Osteocyte (in vitro differentiated cells): ENCODE results near the gene SPATC1L. TPM values are rescaled to one million over a fixed set of nuclear protein-coding genes. Genes with fewer than 3 reads are reported as not detected.
A peak's percentile ranks its signal among the peaks of the same experiment; 100 is the strongest.
"Not testable (repeated sequence)": the region's sequence is repeated elsewhere in the genome, so short reads cannot be mapped to it uniquely, and the experiment has no call there.

ENCODE experiments used
- DNase-seq: peaks from one replicate; pipeline ENCODE4 v3.0.0; 2021; ENCODE audit warnings: mixed read lengths; ENCODE audit not compliant: unreplicated experiment; ENCODE audit errors: extremely low spot score
- H3K27ac Mint-ChIP-seq: one replicate; pipeline ENCODE4 v1.8.0; 2021; ENCODE audit warnings: mild to moderate bottlenecking, mixed read lengths; ENCODE audit not compliant: unreplicated experiment
- H3K27me3 Mint-ChIP-seq: one replicate; pipeline ENCODE4 v1.8.0; 2021; ENCODE audit warnings: mixed read lengths; ENCODE audit not compliant: unreplicated experiment
- H3K36me3 Mint-ChIP-seq: one replicate; pipeline ENCODE4 v1.8.0; 2021; ENCODE audit warnings: mixed read lengths; ENCODE audit not compliant: unreplicated experiment
- H3K4me1 Mint-ChIP-seq: one replicate; pipeline ENCODE4 v1.8.0; 2021; ENCODE audit warnings: mixed read lengths; ENCODE audit not compliant: unreplicated experiment
- H3K4me3 Mint-ChIP-seq: one replicate; pipeline ENCODE4 v1.8.0; 2021; ENCODE audit warnings: mild to moderate bottlenecking, moderate library complexity, mixed read lengths; ENCODE audit not compliant: unreplicated experiment
- H3K9me3 Mint-ChIP-seq: one replicate; pipeline ENCODE4 v1.8.0; 2021; ENCODE audit warnings: mixed read lengths; ENCODE audit not compliant: unreplicated experiment
- total RNA-seq: library from RNA; stranded (reverse); gene quantifications from 2 replicates; pipeline ENCODE4 v1.2.1, GENCODE V29; 2021
- TF ChIP-seq, protein P1 (sequence below): fragments of 200-600 bp; sonication (generic); IDR thresholded peaks from 2 replicates; pipeline ENCODE4 v1.5.0; 2021; ENCODE audit warnings: antibody characterized with exemption, mild to moderate bottlenecking, moderate library complexity

The SPATC1L gene
- total RNA-seq, 1 donor from 2014 or later: 18.9 TPM

DNA sequence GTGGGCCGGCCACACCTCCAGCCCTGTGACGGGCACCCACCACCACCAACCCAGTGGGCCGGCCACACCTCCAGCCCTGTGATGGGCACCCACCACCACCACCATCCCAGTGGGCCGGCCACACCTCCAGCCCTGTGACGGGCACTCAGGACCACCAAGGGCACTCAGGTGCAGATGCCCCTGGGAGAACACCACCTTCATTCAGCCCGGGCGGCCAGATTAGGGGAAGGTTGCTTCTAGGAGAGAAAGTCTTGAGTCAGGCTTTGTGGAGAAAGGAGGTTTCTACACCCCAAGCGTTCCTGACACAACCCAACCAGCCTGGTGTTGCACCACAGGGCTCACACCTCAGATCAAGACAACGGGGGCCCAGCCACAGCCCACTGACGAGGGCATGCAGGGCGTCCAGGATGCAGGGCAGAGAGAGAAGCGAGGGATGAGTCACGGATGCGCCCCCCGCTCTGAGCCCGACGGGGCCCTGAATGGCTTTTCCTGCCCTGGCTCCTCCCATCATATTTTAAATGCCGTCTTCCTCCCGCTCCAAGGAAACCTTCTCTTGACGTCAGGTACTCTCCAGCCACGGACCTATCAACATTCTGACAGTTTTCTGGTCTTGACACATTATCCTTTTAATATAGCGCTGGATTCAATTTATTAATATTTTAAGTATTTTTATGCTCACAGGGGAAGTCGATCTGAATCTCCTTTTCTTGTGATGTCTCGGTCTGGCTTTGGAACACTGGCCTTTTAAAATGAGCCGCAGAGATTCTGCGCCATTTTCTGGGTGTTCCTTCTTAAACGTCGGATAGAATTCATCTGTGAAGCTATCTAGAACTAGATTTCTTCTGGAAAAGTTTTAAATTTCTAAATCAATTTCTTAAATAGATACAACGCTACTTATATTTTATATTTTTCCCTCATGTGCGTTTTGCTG is 631 bp upstream of the SPATC1L start:
- peak overlapping the region; percentile 90 for H3K27ac Mint-ChIP-seq
- H3K36me3 Mint-ChIP-seq: peaks cover 10% of the 10 kb centered on the region
- TF ChIP-seq, protein P1, sequence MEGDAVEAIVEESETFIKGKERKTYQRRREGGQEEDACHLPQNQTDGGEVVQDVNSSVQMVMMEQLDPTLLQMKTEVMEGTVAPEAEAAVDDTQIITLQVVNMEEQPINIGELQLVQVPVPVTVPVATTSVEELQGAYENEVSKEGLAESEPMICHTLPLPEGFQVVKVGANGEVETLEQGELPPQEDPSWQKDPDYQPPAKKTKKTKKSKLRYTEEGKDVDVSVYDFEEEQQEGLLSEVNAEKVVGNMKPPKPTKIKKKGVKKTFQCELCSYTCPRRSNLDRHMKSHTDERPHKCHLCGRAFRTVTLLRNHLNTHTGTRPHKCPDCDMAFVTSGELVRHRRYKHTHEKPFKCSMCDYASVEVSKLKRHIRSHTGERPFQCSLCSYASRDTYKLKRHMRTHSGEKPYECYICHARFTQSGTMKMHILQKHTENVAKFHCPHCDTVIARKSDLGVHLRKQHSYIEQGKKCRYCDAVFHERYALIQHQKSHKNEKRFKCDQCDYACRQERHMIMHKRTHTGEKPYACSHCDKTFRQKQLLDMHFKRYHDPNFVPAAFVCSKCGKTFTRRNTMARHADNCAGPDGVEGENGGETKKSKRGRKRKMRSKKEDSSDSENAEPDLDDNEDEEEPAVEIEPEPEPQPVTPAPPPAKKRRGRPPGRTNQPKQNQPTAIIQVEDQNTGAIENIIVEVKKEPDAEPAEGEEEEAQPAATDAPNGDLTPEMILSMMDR: no peak
- DNase-seq: peak; percentile 94
- H3K4me1 Mint-ChIP-seq: peaks cover 32% of the 10 kb centered on the region
- peak overlapping the region; percentile 89 for H3K4me3 Mint-ChIP-seq
- H3K27me3 Mint-ChIP-seq: no peaks in the 10 kb centered on the region
- no peaks in the 10 kb centered on the region for H3K9me3 Mint-ChIP-seq

DNA sequence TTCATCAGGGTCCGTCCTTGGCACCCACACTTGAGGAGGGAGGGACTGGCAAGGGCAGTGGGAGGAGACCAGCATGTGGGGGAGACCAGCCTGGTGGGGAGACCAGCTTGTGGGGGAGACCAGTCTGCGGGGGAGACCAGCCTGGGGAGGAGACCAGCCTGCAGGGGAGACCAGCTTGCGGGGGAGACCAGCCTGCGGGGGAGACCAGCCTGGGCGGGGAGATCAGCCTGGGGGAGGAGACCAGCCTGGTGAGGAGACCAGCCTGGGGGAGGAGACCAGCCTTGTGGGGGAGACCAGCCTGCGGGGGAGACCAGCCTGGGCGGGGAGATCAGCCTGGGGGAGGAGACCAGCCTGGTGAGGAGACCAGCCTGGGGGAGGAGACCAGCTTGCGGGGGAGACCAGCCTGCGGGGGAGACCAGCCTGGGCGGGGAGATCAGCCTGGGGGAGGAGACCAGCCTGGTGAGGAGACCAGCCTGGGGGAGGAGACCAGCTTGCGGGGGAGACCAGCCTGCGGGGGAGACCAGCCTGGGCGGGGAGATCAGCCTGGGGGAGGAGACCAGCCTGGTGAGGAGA is 836 bp downstream of the SPATC1L start:
- peak overlapping the region; percentile 54 for H3K27ac Mint-ChIP-seq
- DNase-seq, H3K9me3 Mint-ChIP-seq, H3K36me3 Mint-ChIP-seq, H3K27me3 Mint-ChIP-seq: not testable (repeated sequence)
- peak overlapping the region; percentile 68 for H3K4me3 Mint-ChIP-seq
- peaks cover 18% of the 10 kb centered on the region for H3K4me1 Mint-ChIP-seq

DNA sequence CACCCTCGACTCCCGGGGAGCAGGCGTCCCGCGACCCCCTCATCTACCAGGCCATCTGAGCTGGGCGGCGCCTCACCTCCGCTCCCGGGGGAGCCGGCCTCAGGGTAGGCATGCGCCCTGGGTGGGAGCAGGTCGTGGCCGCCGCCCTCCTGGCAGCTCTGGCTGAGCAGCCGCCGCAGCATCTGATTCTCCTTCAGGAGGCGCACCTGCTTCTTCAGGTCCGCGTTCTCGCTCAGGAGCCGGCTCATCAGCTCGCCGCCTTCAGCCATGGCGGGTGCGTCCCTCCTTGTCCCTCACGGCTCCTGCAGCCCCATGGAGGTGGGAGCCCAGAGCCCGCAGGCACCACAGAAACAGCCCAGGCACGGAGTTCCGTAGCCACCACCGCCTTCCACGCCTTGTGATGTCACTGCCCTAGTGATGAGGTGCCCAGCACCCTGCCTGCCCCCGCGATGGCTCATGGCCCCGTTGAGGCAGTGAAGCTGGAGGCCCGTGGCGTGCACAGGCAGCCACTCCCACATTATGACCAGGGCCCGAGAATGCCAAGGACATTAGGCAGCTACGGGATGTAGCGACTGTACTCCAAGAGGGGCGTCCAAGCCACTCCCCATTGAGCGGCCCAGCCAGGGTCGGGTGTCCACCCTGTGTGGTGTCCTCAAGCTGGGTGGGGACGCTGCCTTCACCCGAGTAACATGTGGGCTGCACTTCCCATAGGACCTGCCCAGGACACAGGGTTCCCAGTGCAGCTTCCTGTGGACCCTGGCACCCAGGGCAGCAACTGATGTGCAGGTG is 1.5 kb downstream of the SPATC1L start:
- no peaks in the 10 kb centered on the region for H3K27me3 Mint-ChIP-seq
- H3K9me3 Mint-ChIP-seq: no peaks in the 10 kb centered on the region
- TF ChIP-seq, protein P1: no peak
- H3K4me1 Mint-ChIP-seq: peaks cover 12% of the 10 kb centered on the region
- peak overlapping the region; percentile 68 for H3K4me3 Mint-ChIP-seq
- H3K27ac Mint-ChIP-seq: peak overlapping the region; percentile 54
- peaks cover 3% of the 10 kb centered on the region for H3K36me3 Mint-ChIP-seq
- no peak for DNase-seq

DNA sequence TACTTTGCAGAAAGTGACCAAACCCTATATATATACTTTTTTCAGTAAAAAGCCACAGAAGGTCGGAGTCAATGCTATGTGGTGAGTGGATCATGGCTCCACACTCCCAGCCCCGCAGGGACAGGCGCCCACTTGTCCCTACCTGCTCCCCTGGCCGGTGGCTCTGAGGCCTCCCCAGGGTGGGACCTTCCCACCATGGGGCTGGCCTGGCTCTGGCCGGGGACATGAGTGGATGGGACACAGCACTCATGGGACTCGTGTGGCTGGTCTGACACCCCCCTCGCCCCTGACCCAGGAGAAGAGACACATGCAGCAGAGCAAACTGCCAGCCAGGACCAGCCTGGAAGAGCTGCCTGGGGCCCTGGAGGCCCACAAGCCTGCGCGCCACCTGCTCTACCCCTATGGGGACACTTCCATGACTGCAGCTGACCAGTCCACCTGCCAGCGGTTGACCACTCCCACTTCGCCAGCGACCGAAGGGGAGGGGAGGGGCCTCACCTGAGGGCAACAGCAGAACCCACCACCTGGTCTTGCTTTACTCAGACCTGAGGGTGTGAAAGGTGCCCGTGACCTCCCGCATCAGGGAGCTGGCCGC is 2.2 kb downstream of the SPATC1L start:
- Mint-ChIP-seq H3K4me1 (peaks cover 12% of the 10 kb centered on the region), H3K36me3 (peaks cover 4% of the 10 kb centered on the region), H3K27me3 (no peaks in the 10 kb centered on the region), H3K4me3 (no peak overlapping the region), H3K9me3 (peaks cover 7% of the 10 kb centered on the region), H3K27ac (no peak overlapping the region)
- TF ChIP-seq, protein P1: no peak
- DNase-seq: no peak

DNA sequence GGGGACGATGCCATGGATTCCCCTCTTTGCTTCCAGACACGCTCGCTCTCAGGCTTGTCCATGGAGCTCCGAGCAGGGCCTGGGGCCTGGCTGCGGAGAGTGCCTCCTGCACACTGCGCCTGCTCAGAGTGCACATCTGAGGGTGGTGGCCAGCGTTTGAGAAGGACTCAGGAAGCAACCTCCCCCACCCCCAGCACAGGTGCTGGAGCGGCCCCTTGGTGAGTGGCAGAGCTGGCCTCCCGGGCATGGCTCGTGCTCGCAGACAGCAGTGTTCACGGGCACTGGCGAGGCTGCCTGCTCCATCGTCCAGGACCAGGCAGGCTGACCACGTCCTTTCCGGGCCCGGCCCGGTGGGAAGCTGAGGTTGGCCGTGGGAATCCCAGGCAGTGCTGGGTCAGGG is 2.8 kb downstream of the SPATC1L start:
- Mint-ChIP-seq H3K9me3 (peaks cover 12% of the 10 kb centered on the region), H3K4me1 (peaks cover 12% of the 10 kb centered on the region), H3K36me3 (peaks cover 5% of the 10 kb centered on the region), H3K27ac (no peak overlapping the region), H3K27me3 (no peaks in the 10 kb centered on the region), H3K4me3 (no peak overlapping the region)
- peak; percentile 83 for DNase-seq
- TF ChIP-seq, protein P1: no peak
